ENCODE data around the gene BTG4.

The BTG4 gene

GRCh38 chr11:111452817-111453552 is 59.2 kb downstream of the BTG4 start:
- no peak for DNase-seq

GRCh38 chr11:111452146-111452545 is 60.0 kb downstream of the BTG4 start:
- no peak for DNase-seq

- DNase-seq: no peak
Observed at GRCh38 chr11:111450480-111451320, 61.5 kb downstream of the BTG4 start.

GRCh38 chr11:111449696-111450479 is 62.3 kb downstream of the BTG4 start:
- DNase-seq: no peak

- DNase-seq: no peak
Observed at GRCh38 chr11:111448831-111449557, 63.2 kb downstream of the BTG4 start.

GRCh38 chr11:111448414-111448813 is 63.8 kb downstream of the BTG4 start:
- DNase-seq: no peak

GRCh38 chr11:111447931-111448330 is 64.3 kb downstream of the BTG4 start:
- DNase-seq: no peak

GRCh38 chr11:111447112-111447471 is 65.1 kb downstream of the BTG4 start:
- DNase-seq: no peak

GRCh38 chr11:111446404-111447111 is 65.6 kb downstream of the BTG4 start:
- no peak for DNase-seq

- no peak for DNase-seq
Observed at GRCh38 chr11:111445586-111445985, 66.6 kb downstream of the BTG4 start.
